K562 (cell line): ENCODE measurements around the gene KLHL12. TPM values are rescaled to one million over a fixed set of nuclear protein-coding genes. Genes with fewer than 3 reads are reported as not detected.

Source experiments
- CEBPB ChIP-seq: fragments of 450-650 bp; IDR thresholded peaks from 2 replicates; pipeline ENCODE4 v1.6.1; 2016; ENCODE audit warnings: missing genetic modification characterization, missing compliant biosample characterization
- DPF2 ChIP-seq: fragments of 450-650 bp; IDR thresholded peaks from 2 replicates; pipeline ENCODE4 v1.6.1; 2016
- HDAC1 ChIP-seq, 2 experiments: fragments of 450-650 bp; IDR thresholded peaks; 2 replicates each; pipeline ENCODE4 v1.6.1; 2016 to 2017; ENCODE audit warnings: inconsistent platforms in 1 of 2, mild to moderate bottlenecking in 1 of 2, moderate library complexity in 1 of 2
- HMG20B ChIP-seq: fragments of 250-450 bp; sonication (Bioruptor Pico); IDR thresholded peaks from 2 replicates; pipeline ENCODE4 v1.5.0; 2021; ENCODE audit warnings: mild to moderate bottlenecking
- ILF3 ChIP-seq: fragments of 450-650 bp; IDR thresholded peaks from 2 replicates; pipeline ENCODE4 v1.6.1; 2018; ENCODE audit warnings: antibody characterized with exemption, mild to moderate bottlenecking, moderate library complexity, borderline replicate concordance
- KLF1 ChIP-seq: fragments of 450-650 bp; IDR thresholded peaks from 2 replicates; pipeline ENCODE4 v1.6.1; 2016; ENCODE audit warnings: missing genetic modification characterization, missing compliant biosample characterization
- MAZ ChIP-seq, 2 experiments: fragments of 450-650 bp in 1 of 2; sonication (generic) in 1 of 2; formaldehyde crosslinking; IDR thresholded peaks in 1 of 2; conservative IDR thresholded peaks in 1 of 2; 2 replicates each; pipeline versions ENCODE4 v1.4.0 to v1.5.0; 2020; ENCODE audit warnings: mild to moderate bottlenecking in 1 of 2, missing genetic modification reagents in 1 of 2
- MTF1 ChIP-seq: fragments of 250-450 bp; sonication (Bioruptor Pico); IDR thresholded peaks from 2 replicates; pipeline ENCODE4 v1.9.0; 2021; ENCODE audit warnings: moderate library complexity, mild to moderate bottlenecking, inconsistent platforms, borderline replicate concordance
- SMAD1 ChIP-seq: fragments of 150-350 bp; IDR thresholded peaks from 2 replicates; pipeline ENCODE4 v1.6.1; 2014; ENCODE audit warnings: low read length, low read depth; ENCODE audit not compliant: partially characterized antibody
- SOX6 ChIP-seq: fragments of 450-650 bp; IDR thresholded peaks from 2 replicates; pipeline ENCODE4 v1.6.1; 2014; ENCODE audit warnings: mild to moderate bottlenecking
- SP1 ChIP-seq: sonication (generic); formaldehyde crosslinking; IDR thresholded peaks from 2 replicates; pipeline ENCODE4 v1.8.1; 2022; ENCODE audit warnings: mild to moderate bottlenecking, missing genetic modification reagents
- ZBTB11 ChIP-seq, 3 experiments: fragments of 200-800 bp in 1 of 3; fragments of 250-450 bp in 1 of 3; fragments of 450-650 bp in 1 of 3; sonication (Bioruptor Pico) in 1 of 3; sonication (Bioruptor generic) in 1 of 3; formaldehyde crosslinking in 1 of 3; IDR thresholded peaks; 2 replicates each; pipeline versions ENCODE4 v1.6.1 to v1.8.0; 2016 to 2022; ENCODE audit warnings: mild to moderate bottlenecking in 2 of 3, missing genetic modification characterization in 2 of 3, missing compliant biosample characterization in 1 of 3, moderate library complexity in 1 of 3
- ZNF23 ChIP-seq: fragments of 250-450 bp; sonication (Bioruptor Pico); IDR thresholded peaks from 2 replicates; pipeline ENCODE4 v1.4.0; 2020; ENCODE audit warnings: mild to moderate bottlenecking
- ZNF24 ChIP-seq: fragments of 450-650 bp; IDR thresholded peaks from 2 replicates; pipeline ENCODE4 v1.6.1; 2016
- ZNF316 ChIP-seq: fragments of 450-650 bp; IDR thresholded peaks from 2 replicates; pipeline ENCODE4 v1.6.1; 2016
- polyA plus RNA-seq, 8 experiments: library from polyadenylated mRNA; depleted of rRNA in 4 of 8; stranded (reverse) in 5 of 8; unstranded in 3 of 8; fragments of >200 nt; fragmentation: Nextera tagmentation in 2 of 8; fragmentation: Illumina TruSeq in 1 of 8; extraction: Ambion mirVana in 2 of 8; extraction: Trizol in 1 of 8; gene quantifications; 2 replicates each; pipeline versions ENCODE4 v1.2.1 to v1.2.3, GENCODE V29; 2011 to 2014; ENCODE audit warnings: inconsistent platforms in 1 of 8, missing spikeins in 1 of 8
- total RNA-seq, 7 experiments: library from RNA; depleted of rRNA in 6 of 7; stranded (reverse); fragments of >200 nt in 6 of 7; fragmentation: Illumina TruSeq in 2 of 7; extraction: Trizol in 2 of 7; gene quantifications; 2 replicates each; pipeline versions ENCODE4 v1.2.1 to v1.2.3, GENCODE V29; 2011 to 2021; ENCODE audit warnings: low replicate concordance in 1 of 7
- TF ChIP-seq, protein P1 (sequence below): IDR thresholded peaks from 2 replicates; pipeline ENCODE4 v1.6.1; 2016; ENCODE audit warnings: missing genetic modification characterization, missing compliant biosample characterization
- TF ChIP-seq, protein P2 (sequence below): fragments of 450-650 bp; formaldehyde crosslinking; IDR thresholded peaks from 2 replicates; pipeline ENCODE4 v1.4.0; 2020; ENCODE audit warnings: mild to moderate bottlenecking, moderate library complexity
- TF ChIP-seq, protein P3 (sequence below): fragments of 250-450 bp; sonication (Bioruptor Pico); IDR thresholded peaks from 2 replicates; pipeline ENCODE4 v1.8.0; 2021; ENCODE audit warnings: borderline replicate concordance, mild to moderate bottlenecking, moderate library complexity; ENCODE audit not compliant: poor library complexity, severe bottlenecking
- TF ChIP-seq, protein P4 (sequence below): sonication (generic); formaldehyde crosslinking; IDR thresholded peaks from 2 replicates; pipeline ENCODE4 v1.8.0; 2022; ENCODE audit warnings: missing genetic modification reagents, mild to moderate bottlenecking, moderate library complexity, borderline replicate concordance

Gene KLHL12
- total and polyA plus RNA-seq, 9 of the 15 experiments (the other 6 are each of a cell fraction or from before 2014, with no cell fraction given) = 23.1 to 85.1 (median 35.0) TPM

DNA sequence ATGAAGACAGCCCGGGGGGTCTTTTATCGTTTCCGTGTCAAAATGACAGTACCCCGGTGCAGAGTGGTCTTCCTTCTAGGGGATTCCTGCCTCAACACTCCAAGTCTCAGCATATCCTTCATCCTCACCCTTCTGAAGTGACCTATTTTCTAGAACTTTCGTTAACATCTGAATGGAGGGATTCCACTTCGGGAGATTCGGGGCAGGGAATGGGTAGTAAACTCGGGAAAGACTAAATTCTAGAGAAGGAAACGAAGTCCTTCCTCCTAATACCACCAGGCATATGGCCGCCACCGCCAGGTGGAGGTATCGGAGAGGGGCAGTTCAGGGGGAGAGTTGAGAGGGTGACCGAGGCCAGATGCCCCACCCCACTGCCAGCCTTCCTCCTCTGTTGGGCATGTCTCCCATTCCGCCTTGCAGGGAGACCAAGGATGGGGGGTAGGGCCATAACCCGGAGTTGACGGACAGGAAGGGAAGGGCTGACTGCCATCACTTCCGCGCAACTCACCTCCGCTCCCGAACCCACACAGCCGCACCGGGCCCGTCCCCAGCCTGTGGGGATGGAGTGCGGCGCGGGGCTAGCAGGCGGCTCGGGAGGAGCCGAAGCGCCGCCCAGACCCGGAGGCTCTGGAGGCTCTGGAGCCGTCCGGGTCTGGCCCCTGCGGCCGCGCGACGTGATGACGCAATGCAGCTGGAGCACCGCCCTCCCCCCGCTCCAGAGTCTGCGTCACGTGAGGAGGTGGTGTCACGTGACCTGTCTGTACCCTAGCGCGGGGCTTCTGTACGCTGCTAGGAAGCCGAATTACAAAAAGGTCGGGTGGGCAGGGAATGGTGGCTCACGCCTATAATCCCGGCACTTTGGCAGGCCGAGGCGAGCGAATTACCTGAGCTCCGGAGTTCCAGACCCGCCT is at the start of gene KLHL12 (continued):
- TF ChIP-seq ZBTB11 (CRISPR knock-in tag; IDR thresholded peaks at IDR 0.05) (peak in 2 of 3 experiments; percentile 45 to 46; a peak in 2 of 6 replicates), MAZ (CRISPR knock-in tag; conservative IDR thresholded peaks at IDR 0.05 in 1 of 2, IDR thresholded peaks at IDR 0.05 in 1 of 2) (peak; percentile 97 to 98), ZNF24 (peak; percentile 63), SOX6 (peak; percentile 67; the same call in 1 of the 2 replicates), MTF1 (CRISPR knock-in tag) (no peak), SP1 (CRISPR knock-in tag) (peak; percentile 94), HDAC1 (IDR thresholded peaks at IDR 0.05) (peak in 1 of 2 experiments; percentile 96; a peak in 2 of 4 replicates), SMAD1 (peak; percentile 10), ZNF23 (CRISPR knock-in tag) (no peak), ZNF316 (no peak), KLF1 (tag) (0 out of 2 replicates have a peak, but pooled peaks have one; percentile 79), HMG20B (CRISPR knock-in tag) (no peak), CEBPB (tag) (peak; percentile 99), ILF3 (peak; percentile 90; the same call in 1 of the 2 replicates), DPF2 (peak; percentile 47; the same call in 1 of the 2 replicates)
- TF ChIP-seq, protein P1, sequence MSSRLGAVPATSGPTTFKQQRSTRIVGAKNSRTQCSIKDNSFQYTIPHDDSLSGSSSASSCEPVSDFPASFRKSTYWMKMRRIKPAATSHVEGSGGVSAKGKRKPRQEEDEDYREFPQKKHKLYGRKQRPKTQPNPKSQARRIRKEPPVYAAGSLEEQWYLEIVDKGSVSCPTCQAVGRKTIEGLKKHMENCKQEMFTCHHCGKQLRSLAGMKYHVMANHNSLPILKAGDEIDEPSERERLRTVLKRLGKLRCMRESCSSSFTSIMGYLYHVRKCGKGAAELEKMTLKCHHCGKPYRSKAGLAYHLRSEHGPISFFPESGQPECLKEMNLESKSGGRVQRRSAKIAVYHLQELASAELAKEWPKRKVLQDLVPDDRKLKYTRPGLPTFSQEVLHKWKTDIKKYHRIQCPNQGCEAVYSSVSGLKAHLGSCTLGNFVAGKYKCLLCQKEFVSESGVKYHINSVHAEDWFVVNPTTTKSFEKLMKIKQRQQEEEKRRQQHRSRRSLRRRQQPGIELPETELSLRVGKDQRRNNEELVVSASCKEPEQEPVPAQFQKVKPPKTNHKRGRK = no peak
- TF ChIP-seq, protein P2, sequence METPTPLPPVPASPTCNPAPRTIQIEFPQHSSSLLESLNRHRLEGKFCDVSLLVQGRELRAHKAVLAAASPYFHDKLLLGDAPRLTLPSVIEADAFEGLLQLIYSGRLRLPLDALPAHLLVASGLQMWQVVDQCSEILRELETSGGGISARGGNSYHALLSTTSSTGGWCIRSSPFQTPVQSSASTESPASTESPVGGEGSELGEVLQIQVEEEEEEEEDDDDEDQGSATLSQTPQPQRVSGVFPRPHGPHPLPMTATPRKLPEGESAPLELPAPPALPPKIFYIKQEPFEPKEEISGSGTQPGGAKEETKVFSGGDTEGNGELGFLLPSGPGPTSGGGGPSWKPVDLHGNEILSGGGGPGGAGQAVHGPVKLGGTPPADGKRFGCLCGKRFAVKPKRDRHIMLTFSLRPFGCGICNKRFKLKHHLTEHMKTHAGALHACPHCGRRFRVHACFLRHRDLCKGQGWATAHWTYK (CRISPR knock-in tag) = peak; percentile 85
- TF ChIP-seq, protein P3, sequence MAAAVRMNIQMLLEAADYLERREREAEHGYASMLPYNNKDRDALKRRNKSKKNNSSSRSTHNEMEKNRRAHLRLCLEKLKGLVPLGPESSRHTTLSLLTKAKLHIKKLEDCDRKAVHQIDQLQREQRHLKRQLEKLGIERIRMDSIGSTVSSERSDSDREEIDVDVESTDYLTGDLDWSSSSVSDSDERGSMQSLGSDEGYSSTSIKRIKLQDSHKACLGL (CRISPR knock-in tag) = peak; percentile 40
- TF ChIP-seq, protein P4, sequence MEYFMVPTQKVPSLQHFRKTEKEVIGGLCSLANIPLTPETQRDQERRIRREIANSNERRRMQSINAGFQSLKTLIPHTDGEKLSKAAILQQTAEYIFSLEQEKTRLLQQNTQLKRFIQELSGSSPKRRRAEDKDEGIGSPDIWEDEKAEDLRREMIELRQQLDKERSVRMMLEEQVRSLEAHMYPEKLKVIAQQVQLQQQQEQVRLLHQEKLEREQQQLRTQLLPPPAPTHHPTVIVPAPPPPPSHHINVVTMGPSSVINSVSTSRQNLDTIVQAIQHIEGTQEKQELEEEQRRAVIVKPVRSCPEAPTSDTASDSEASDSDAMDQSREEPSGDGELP = peak; percentile 96
